IMR-90 (cell line): ENCODE data around the gene CXXC1. TPM values are rescaled to one million over a fixed set of nuclear protein-coding genes. Genes with fewer than 3 reads are reported as not detected.

Experiments used
- ATAC-seq: fragments of 200-7000 bp; cut with Tn5 transposase; 2 replicates; pipeline ENCODE4 v1.9.1; 2020; ENCODE audit warnings: low read depth, mild to moderate bottlenecking, moderate library complexity
- BruUV-seq: library from RNA; stranded (reverse); fragments of 400-500 nt; replicated peaks from 2 replicates; lab custom pipeline; 2021; lab: Mats Ljungman, UMichigan
- CTCF ChIA-PET: fragments of 300-600 bp; formaldehyde crosslinking; extraction: SDS; loops from one replicate; lab custom pipeline; 2021; ENCODE audit warnings: antibody characterized with exemption; lab: Yijun Ruan, JAX
- POLR2A ChIA-PET: fragments of 300-600 bp; sonication (Branson Sonifier 250); formaldehyde crosslinking; loops from one replicate; lab custom pipeline; 2022; ENCODE audit warnings: antibody characterized with exemption; ENCODE audit not compliant: unreplicated experiment; lab: Charles Lee
- DNase-seq: peaks from one replicate; pipeline ENCODE4 v3.0.0; 2013
- H2AFZ ChIP-seq: replicated peaks from 2 replicates; pipeline ENCODE3; 2013; ENCODE audit warnings: low read length, mild to moderate bottlenecking; ENCODE audit not compliant: poor library complexity
- H2AK5ac ChIP-seq: 2 replicates; pipeline ENCODE4 v1.6.1; 2013; ENCODE audit warnings: low read depth, low read length, inconsistent platforms
- H2AK9ac ChIP-seq: replicated peaks from 2 replicates; pipeline ENCODE3; 2013; ENCODE audit warnings: mild to moderate bottlenecking, low read depth, low read length, moderate library complexity; ENCODE audit not compliant: poor library complexity
- H2BK120ac ChIP-seq: 2 replicates; pipeline ENCODE4 v1.6.1; 2013; ENCODE audit warnings: low read depth, low read length, inconsistent platforms
- H2BK15ac ChIP-seq: 3 replicates; pipeline ENCODE4 v1.6.1; 2013; ENCODE audit warnings: low read depth, low read length, inconsistent platforms
- H2BK20ac ChIP-seq: 2 replicates; pipeline ENCODE4 v1.6.1; 2013; ENCODE audit warnings: low read depth, mild to moderate bottlenecking, inconsistent platforms, low read length, moderate library complexity
- H2BK5ac ChIP-seq: 2 replicates; pipeline ENCODE4 v1.6.1; 2013; ENCODE audit warnings: mild to moderate bottlenecking, low read depth, low read length, inconsistent platforms; ENCODE audit not compliant: poor library complexity, severe bottlenecking
- H3K14ac ChIP-seq: replicated peaks from 2 replicates; pipeline ENCODE4 v1.6.1; 2013; ENCODE audit warnings: low read depth, low read length, inconsistent platforms
- H3K18ac ChIP-seq: 2 replicates; pipeline ENCODE4 v1.6.1; 2013; ENCODE audit warnings: low read depth, low read length, control low read depth
- H3K23ac ChIP-seq: 2 replicates; pipeline ENCODE4 v1.6.1; 2013; ENCODE audit warnings: low read depth, low read length, inconsistent platforms
- H3K27ac ChIP-seq: 2 replicates; pipeline ENCODE4 v1.5.1; 2013; ENCODE audit warnings: mild to moderate bottlenecking, control low read depth, low read length; ENCODE audit not compliant: insufficient read depth
- H3K27me3 ChIP-seq: 2 replicates; pipeline ENCODE4 v1.6.1; 2013; ENCODE audit warnings: low read length; ENCODE audit not compliant: control insufficient read depth, insufficient read depth
- H3K36me3 ChIP-seq: 2 replicates; pipeline ENCODE4 v1.6.1; 2013; ENCODE audit warnings: low read length, mixed read lengths; ENCODE audit not compliant: control insufficient read depth, insufficient read depth
- H3K4ac ChIP-seq: 2 replicates; pipeline ENCODE4 v1.6.1; 2013; ENCODE audit warnings: low read depth, low read length, inconsistent platforms
- H3K4me1 ChIP-seq: 2 replicates; pipeline ENCODE4 v1.6.1; 2013; ENCODE audit warnings: low read length, mixed read lengths; ENCODE audit not compliant: control insufficient read depth, insufficient read depth
- H3K4me2 ChIP-seq: 2 replicates; pipeline ENCODE4 v1.6.1; 2013; ENCODE audit warnings: low read depth, mild to moderate bottlenecking, control low read depth, low read length, moderate library complexity
- H3K4me3 ChIP-seq: 2 replicates; pipeline ENCODE4 v1.5.1; 2013; ENCODE audit warnings: low read depth, mild to moderate bottlenecking, control low read depth, low read length, moderate library complexity; ENCODE audit not compliant: insufficient read depth
- H3K56ac ChIP-seq: 2 replicates; pipeline ENCODE4 v1.6.1; 2013; ENCODE audit warnings: low read length, inconsistent platforms; ENCODE audit not compliant: insufficient read depth; ENCODE audit errors: extremely low read depth
- H3K79me1 ChIP-seq, 2 experiments: 2 replicates each; pipeline ENCODE4 v1.6.1; 2013; ENCODE audit warnings: low read length in 2 of 2, inconsistent platforms in 1 of 2, low read depth in 1 of 2
- H3K9ac ChIP-seq: 2 replicates; pipeline ENCODE4 v1.6.1; 2013; ENCODE audit warnings: low read depth, low read length, control low read depth
- H3K9me1 ChIP-seq: 2 replicates; pipeline ENCODE4 v1.6.1; 2013; ENCODE audit warnings: low read length, inconsistent platforms; ENCODE audit not compliant: insufficient read depth
- H3K9me3 ChIP-seq: 2 replicates; pipeline ENCODE4 v1.6.1; 2013; ENCODE audit warnings: low read length; ENCODE audit not compliant: control insufficient read depth, insufficient read depth
- H4K20me1 ChIP-seq: 2 replicates; pipeline ENCODE4 v1.6.1; 2013; ENCODE audit warnings: low read length, inconsistent platforms; ENCODE audit not compliant: insufficient read depth
- H4K5ac ChIP-seq: 2 replicates; pipeline ENCODE4 v1.6.1; 2013; ENCODE audit warnings: mild to moderate bottlenecking, low read depth, low read length, control low read depth
- H4K8ac ChIP-seq, 2 experiments: 2 replicates each; pipeline ENCODE4 v1.6.1; 2013; ENCODE audit warnings: low read depth in 2 of 2, low read length in 2 of 2, control low read depth in 1 of 2, inconsistent platforms in 1 of 2
- H4K91ac ChIP-seq: 2 replicates; pipeline ENCODE4 v1.6.1; 2013; ENCODE audit warnings: low read depth, low read length, inconsistent platforms; ENCODE audit not compliant: insufficient read depth
- ELK1 ChIP-seq: fragments of 150-350 bp; IDR thresholded peaks from 2 replicates; pipeline ENCODE4 v1.6.1; 2016; ENCODE audit warnings: low read depth, mild to moderate bottlenecking, low read length, moderate library complexity, borderline replicate concordance
- MXI1 ChIP-seq: IDR thresholded peaks from 2 replicates; pipeline ENCODE4 v1.6.1; 2012; ENCODE audit warnings: low read depth, mild to moderate bottlenecking, low read length, moderate library complexity, borderline replicate concordance
- RFX5 ChIP-seq: IDR thresholded peaks from 2 replicates; pipeline ENCODE4 v1.8.0; 2012; ENCODE audit warnings: low read depth, mild to moderate bottlenecking, low read length, moderate library complexity
- WGBS, 2 experiments: methylation state at CpG; one replicate each; pipeline versions ENCODE4 v1.1.5 to v1.1.7; 2013; ENCODE audit warnings: missing lambda C conversion rate in 2 of 2; ENCODE audit not compliant: insufficient read length in 1 of 2; ENCODE audit errors: extremely low coverage in 2 of 2; 5-methylcytosine and 5-hydroxymethylcytosine counted together
- dilution Hi-C: fragments of 300-500 bp; cut with HindIII; formaldehyde crosslinking; loops from one replicate; pipeline ENCODE4 v1.14.3; 2018; ENCODE audit warnings: low sequenced_read_pairs; ENCODE audit not compliant: unreplicated experiment
- in situ Hi-C: fragments of 300-500 bp; cut with MboI; formaldehyde crosslinking; loops from 3 replicates; pipeline ENCODE4 v1.14.3; 2019; ENCODE audit warnings: low sequenced_read_pairs, inconsistent platforms, mixed read lengths
- intact Hi-C: fragments of 100-400 bp; cut with micrococcal nuclease; formaldehyde crosslinking; loops from 2 replicates; pipeline ENCODE4 v1.10.0; 2022
- polyA plus RNA-seq, 3 experiments: library from polyadenylated mRNA; depleted of rRNA; stranded (reverse); fragments of >200 nt; gene quantifications; 2 replicates each; pipeline ENCODE4 v1.2.3, GENCODE V29; 2012; ENCODE audit warnings: low replicate concordance in 1 of 3
- total RNA-seq: library from RNA; depleted of rRNA; stranded (reverse); fragments of >200 nt; gene quantifications from 2 replicates; pipeline ENCODE4 v1.2.3, GENCODE V29; 2012

The CXXC1 gene
- total and polyA plus RNA-seq, 2 of the 4 experiments (the other 2 are of a cell fraction): 24.0 to 66.2 TPM

GRCh38 chr18:50283469-50284209 is 3.9 kb downstream of the CXXC1 start:
- dilution Hi-C loops: no loop called here
- Histone ChIP-seq H3K9me1 (peaks cover 9% of the 10 kb centered on the region; the same call in 1 of the 2 replicates), H3K4me3 (no peak overlapping the region), H2AK9ac (no peak overlapping the region), H3K9me3 (no peaks in the 10 kb centered on the region), H3K4ac (no peak overlapping the region), H3K27me3 (no peaks in the 10 kb centered on the region), H2BK5ac (no peak overlapping the region), H3K56ac (no peak overlapping the region), H3K79me1 (peaks cover 20 to 48% of the 10 kb centered on the region in 2 experiments), H2BK20ac (no peak overlapping the region), H2AK5ac (no peak overlapping the region), H2BK120ac (no peak overlapping the region), H4K8ac (no peak overlapping the region), H2AFZ (no peak overlapping the region), H3K36me3 (peaks cover 35% of the 10 kb centered on the region), H3K9ac (no peak overlapping the region), H3K23ac (no peak overlapping the region), H2BK15ac (no peak overlapping the region), H3K4me2 (no peak overlapping the region), H4K91ac (no peak overlapping the region), H3K4me1 (peaks cover 10% of the 10 kb centered on the region), H3K14ac (no peak overlapping the region), H3K18ac (no peak overlapping the region), H4K5ac (no peak overlapping the region), H4K20me1 (peaks cover 7% of the 10 kb centered on the region; the same call in 1 of the 2 replicates), H3K27ac (no peak overlapping the region)
- DNase-seq (no peak), ATAC-seq (no peak)
- intact Hi-C loops: loop anchor here (10.0 kb wide), 1 partner anchor 789 kb away; the partner anchor contains the start of gene RPL17
- ChIA-PET CTCF (no interaction called here), POLR2A (no interaction called here)
- TF ChIP-seq RFX5 (no peak), ELK1 (no peak), MXI1 (no peak)
- no TSS peak for BruUV-seq
- in situ Hi-C loops: loop anchor here (25.0 kb wide), 2 partner anchors 754 to 1646 kb away; partner anchors contain the start of gene SMAD4
- 93% methylated on average over 10 of the region's 29 CpGs; no CpG with 5 or more reads in 1 of the 2 experiments for WGBS, 2 experiments
